ENCODE data around the gene ANAPC2. TPM values are rescaled to one million over a fixed set of nuclear protein-coding genes. Genes with fewer than 3 reads are reported as not detected.

The ANAPC2 gene
- total and polyA plus RNA-seq, 4 donors: 31.9 to 60.9 (median 41.1) TPM

- Histone ChIP-seq H3K27ac (ENCODE audit: low read depth in 1 of 2, low read length in 1 of 2) (no peak overlapping the region), H3K9ac (ENCODE audit: insufficient read depth in 1 of 2, low read length in 2 of 2) (no peak overlapping the region), H3K4me1 (ENCODE audit: control insufficient read depth in 5 of 5, insufficient read depth in 5 of 5, low read length in 5 of 5) (peaks cover 0 to 7% (median 0%) of the 10 kb centered on the region in 5 donors), H3K4me3 (no peak overlapping the region), H3K36me3 (ENCODE audit: control insufficient read depth in 4 of 4, insufficient read depth in 4 of 4, low read length in 4 of 4) (no peaks in the 10 kb centered on the region), H3K9me3 (ENCODE audit: control insufficient read depth in 4 of 4, insufficient read depth in 3 of 4, low read length in 3 of 4) (peaks cover 0 to 3% (median 0%) of the 10 kb centered on the region in 4 donors), H3K27me3 (ENCODE audit: control insufficient read depth in 3 of 3, insufficient read depth in 3 of 3, low read length in 2 of 3) (peaks cover 9 to 77% (median 39%) of the 10 kb centered on the region in 3 donors)
- no peak for DNase-seq
- no peak for ATAC-seq (ENCODE audit: insufficient read depth, low FRiP score)
- TF ChIP-seq, protein P1, sequence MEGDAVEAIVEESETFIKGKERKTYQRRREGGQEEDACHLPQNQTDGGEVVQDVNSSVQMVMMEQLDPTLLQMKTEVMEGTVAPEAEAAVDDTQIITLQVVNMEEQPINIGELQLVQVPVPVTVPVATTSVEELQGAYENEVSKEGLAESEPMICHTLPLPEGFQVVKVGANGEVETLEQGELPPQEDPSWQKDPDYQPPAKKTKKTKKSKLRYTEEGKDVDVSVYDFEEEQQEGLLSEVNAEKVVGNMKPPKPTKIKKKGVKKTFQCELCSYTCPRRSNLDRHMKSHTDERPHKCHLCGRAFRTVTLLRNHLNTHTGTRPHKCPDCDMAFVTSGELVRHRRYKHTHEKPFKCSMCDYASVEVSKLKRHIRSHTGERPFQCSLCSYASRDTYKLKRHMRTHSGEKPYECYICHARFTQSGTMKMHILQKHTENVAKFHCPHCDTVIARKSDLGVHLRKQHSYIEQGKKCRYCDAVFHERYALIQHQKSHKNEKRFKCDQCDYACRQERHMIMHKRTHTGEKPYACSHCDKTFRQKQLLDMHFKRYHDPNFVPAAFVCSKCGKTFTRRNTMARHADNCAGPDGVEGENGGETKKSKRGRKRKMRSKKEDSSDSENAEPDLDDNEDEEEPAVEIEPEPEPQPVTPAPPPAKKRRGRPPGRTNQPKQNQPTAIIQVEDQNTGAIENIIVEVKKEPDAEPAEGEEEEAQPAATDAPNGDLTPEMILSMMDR (IDR thresholded peaks at IDR 0.05; ENCODE audit: control extremely low read depth, extremely low read depth): no peak
- 24 to 34% methylated on average over 51 to 56 of the region's 56 CpGs for WGBS, 2 donors
These were observed 27.4 kb downstream of the ANAPC2 start for GRCh38 chr9:137160716-137161557.

- Histone ChIP-seq H3K4me1 (ENCODE audit: control insufficient read depth in 5 of 5, insufficient read depth in 5 of 5, low read length in 5 of 5) (peaks cover 0 to 7% (median 0%) of the 10 kb centered on the region in 5 donors), H3K36me3 (ENCODE audit: control insufficient read depth in 4 of 4, insufficient read depth in 4 of 4, low read length in 4 of 4) (no peaks in the 10 kb centered on the region), H3K4me3 (no peak overlapping the region), H3K27me3 (ENCODE audit: control insufficient read depth in 3 of 3, insufficient read depth in 3 of 3, low read length in 2 of 3) (peaks cover 3 to 74% (median 42%) of the 10 kb centered on the region in 3 donors), H3K9ac (ENCODE audit: insufficient read depth in 1 of 2, low read length in 2 of 2) (no peak overlapping the region), H3K27ac (ENCODE audit: low read depth in 1 of 2, low read length in 1 of 2) (no peak overlapping the region), H3K9me3 (ENCODE audit: control insufficient read depth in 4 of 4, insufficient read depth in 3 of 4, low read length in 3 of 4) (peaks cover 0 to 3% (median 0%) of the 10 kb centered on the region in 4 donors)
- TF ChIP-seq, protein P1 (IDR thresholded peaks at IDR 0.05; ENCODE audit: control extremely low read depth, extremely low read depth): no peak
- WGBS, 2 donors: 63 to 75% methylated on average over 17 of the region's 17 CpGs
- no peak for DNase-seq
- ATAC-seq (ENCODE audit: insufficient read depth, low FRiP score): no peak
These were observed 28.3 kb downstream of the ANAPC2 start for GRCh38 chr9:137160054-137160425.

GRCh38 chr9:137159105-137160053 is 29.0 kb downstream of the ANAPC2 start:
- Histone ChIP-seq H3K36me3 (ENCODE audit: control insufficient read depth in 4 of 4, insufficient read depth in 4 of 4, low read length in 4 of 4) (no peaks in the 10 kb centered on the region), H3K9me3 (ENCODE audit: control insufficient read depth in 4 of 4, insufficient read depth in 3 of 4, low read length in 3 of 4) (peaks cover 0 to 3% (median 0%) of the 10 kb centered on the region in 4 donors), H3K27me3 (ENCODE audit: control insufficient read depth in 3 of 3, insufficient read depth in 3 of 3, low read length in 2 of 3) (peaks cover 3 to 76% (median 40%) of the 10 kb centered on the region in 3 donors), H3K4me3 (no peak overlapping the region), H3K9ac (ENCODE audit: insufficient read depth in 1 of 2, low read length in 2 of 2) (no peak overlapping the region), H3K4me1 (ENCODE audit: control insufficient read depth in 5 of 5, insufficient read depth in 5 of 5, low read length in 5 of 5) (peaks cover 0 to 7% (median 0%) of the 10 kb centered on the region in 5 donors), H3K27ac (ENCODE audit: low read depth in 1 of 2, low read length in 1 of 2) (no peak overlapping the region)
- TF ChIP-seq, protein P1 (IDR thresholded peaks at IDR 0.05; ENCODE audit: control extremely low read depth, extremely low read depth): no peak
- ATAC-seq (ENCODE audit: insufficient read depth, low FRiP score) (no peak), DNase-seq (no peak)
- 35 to 41% methylated on average over 14 of the region's 14 CpGs for WGBS, 2 donors
